Activated gamma-delta T cell treated with anti-CD3 and anti-CD28 coated beads, Interleukin-2, amount 50 U/mL, for 16 hours (primary cell): ENCODE measurements around the gene WWTR1.

ENCODE experiments used
- DNase-seq: peaks from one replicate; pipeline ENCODE4 v3.0.0-alpha.2; 2020; ENCODE audit warnings: low read depth

WWTR1 gene

GRCh38 chr3:149655826-149656574 lies 1.8 kb downstream of the WWTR1 start:
- no peak for DNase-seq

GRCh38 chr3:149654188-149654601 lies 3.6 kb downstream of the WWTR1 start:
- no peak for DNase-seq

- DNase-seq, result no peak
Observed at GRCh38 chr3:149653564-149653963, 4.3 kb downstream of the WWTR1 start.

- DNase-seq, result no peak
Observed at GRCh38 chr3:149653136-149653535, 4.7 kb downstream of the WWTR1 start.

- no peak for DNase-seq
Observed at GRCh38 chr3:149650828-149651227, 7.0 kb downstream of the WWTR1 start.

GRCh38 chr3:149648525-149648924 lies 9.3 kb downstream of the WWTR1 start:
- no peak for DNase-seq

GRCh38 chr3:149647812-149648211 lies 10.0 kb downstream of the WWTR1 start:
- DNase-seq, result no peak

GRCh38 chr3:149647285-149647684 lies 10.5 kb downstream of the WWTR1 start:
- no peak for DNase-seq

- DNase-seq, result no peak
Observed at GRCh38 chr3:149646181-149646766, 11.6 kb downstream of the WWTR1 start.

GRCh38 chr3:149643963-149644362 lies 13.9 kb downstream of the WWTR1 start:
- DNase-seq, result no peak

- no peak for DNase-seq
Observed at GRCh38 chr3:149643482-149643798, 14.4 kb downstream of the WWTR1 start.

- DNase-seq, result no peak
Observed at GRCh38 chr3:149640976-149641728, 16.7 kb downstream of the WWTR1 start.

- DNase-seq, result no peak
Observed at GRCh38 chr3:149639093-149639486, 18.7 kb downstream of the WWTR1 start.

- no peak for DNase-seq
Observed at GRCh38 chr3:149638228-149639092, 19.4 kb downstream of the WWTR1 start.

- DNase-seq, result no peak
Observed at GRCh38 chr3:149635396-149635795, 22.4 kb downstream of the WWTR1 start.

GRCh38 chr3:149634573-149634972 lies 23.3 kb downstream of the WWTR1 start:
- DNase-seq, result no peak

- DNase-seq, result no peak
Observed at GRCh38 chr3:149634072-149634471, 23.8 kb downstream of the WWTR1 start.

GRCh38 chr3:149632225-149632624 lies 25.6 kb downstream of the WWTR1 start:
- no peak for DNase-seq

- DNase-seq, result no peak
Observed at GRCh38 chr3:149630806-149631205, 27.0 kb downstream of the WWTR1 start.

GRCh38 chr3:149628957-149629670 lies 28.7 kb downstream of the WWTR1 start:
- DNase-seq, result no peak

- no peak for DNase-seq
Observed at GRCh38 chr3:149626671-149627070, 31.2 kb downstream of the WWTR1 start.

- no peak for DNase-seq
Observed at GRCh38 chr3:149625795-149626194, 32.0 kb downstream of the WWTR1 start.
